Skin epidermis (tissue), 12 donors: ENCODE measurements around the gene GPSM1.
A peak's percentile ranks its signal among the peaks of the same experiment; 100 is the strongest.
"Not testable (repeated sequence)": the region's sequence is repeated elsewhere in the genome, so short reads cannot be mapped to it uniquely, and the experiment has no call there.

Experiments
- H3K27ac ChIP-seq, 21 experiments: fragments of 200-600 bp; sonication (generic) in 11 of 21; one replicate each; pipeline ENCODE4 v1.5.0; 2020; ENCODE audit warnings: mild to moderate bottlenecking in 3 of 21, inconsistent platforms in 2 of 21, moderate library complexity in 2 of 21
- H3K4me3 ChIP-seq, 7 experiments: fragments of 200-600 bp; sonication (generic) in 2 of 7; one replicate each; pipeline ENCODE4 v1.5.0; 2020; ENCODE audit warnings: inconsistent platforms in 2 of 7, mild to moderate bottlenecking in 2 of 7, moderate library complexity in 1 of 7

Gene GPSM1

DNA sequence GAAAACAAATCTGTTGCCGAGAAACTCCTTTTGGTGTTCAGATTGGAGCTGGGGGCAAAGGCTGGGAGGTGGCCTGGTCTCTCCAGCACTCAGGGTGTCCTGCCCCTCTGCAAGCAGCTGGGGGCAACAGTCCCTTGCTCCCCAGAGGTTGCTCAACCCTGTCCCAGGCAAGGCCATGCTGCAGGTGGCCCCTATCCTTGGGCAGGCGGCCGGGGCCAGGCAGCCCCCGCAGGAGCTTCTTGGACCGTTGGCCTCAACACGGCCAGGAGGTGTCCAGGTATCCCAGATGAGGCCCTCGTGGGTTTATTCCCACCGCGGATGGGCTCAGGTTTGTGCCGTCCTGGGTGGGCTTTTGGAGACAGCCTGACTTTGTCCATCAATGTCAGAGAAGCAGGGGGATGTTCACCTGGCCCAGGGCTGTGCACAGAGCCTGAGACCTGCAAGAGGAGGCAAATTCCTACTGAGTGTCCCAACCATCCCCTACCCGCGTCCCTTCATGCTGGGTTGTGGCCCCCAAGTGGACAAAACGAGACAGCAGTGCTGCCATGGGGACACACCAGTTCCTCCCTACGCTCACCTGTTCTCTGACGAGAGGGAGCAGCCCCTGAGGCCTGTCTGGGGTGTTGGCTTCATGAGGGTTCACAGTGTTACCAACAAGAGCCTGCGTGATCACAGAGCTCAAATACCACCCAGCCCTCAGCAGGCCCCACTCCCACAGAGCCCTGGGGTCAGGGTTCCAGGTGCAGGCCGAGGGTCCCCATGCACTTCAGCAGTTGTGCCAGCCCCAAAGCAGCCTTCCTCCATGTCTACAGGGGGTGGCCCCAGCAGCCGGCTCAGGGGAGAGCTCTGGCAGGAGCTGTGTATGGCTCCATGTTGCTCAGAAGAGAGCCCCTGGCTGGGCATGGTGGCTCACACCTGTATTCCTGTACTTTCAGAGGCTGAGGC is 14.0 kb upstream of the GPSM1 start:
- Histone ChIP-seq H3K27ac (no peak overlapping the region), H3K4me3 (no peak overlapping the region)

DNA sequence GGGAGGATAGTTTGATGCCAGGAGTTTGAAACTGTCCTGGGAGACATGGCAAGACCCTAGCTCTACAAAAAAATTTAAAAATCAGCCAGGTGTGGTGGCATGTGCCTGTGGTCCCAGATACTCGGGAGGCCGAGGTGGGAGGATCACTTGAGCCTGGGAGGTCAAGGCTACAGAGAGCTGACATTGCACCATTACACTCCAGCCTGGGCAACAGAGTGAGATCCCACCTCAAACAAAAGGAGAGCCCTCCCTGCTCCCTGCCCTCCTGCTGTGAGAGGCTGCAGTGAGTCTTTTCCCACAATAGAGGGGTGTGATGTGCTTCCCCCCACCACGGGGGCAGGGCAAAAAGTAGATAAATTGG is 13.3 kb upstream of the GPSM1 start:
- H3K4me3 ChIP-seq, result no peak overlapping the region

GRCh38 chr9:136314944-136315343 is 12.4 kb upstream of the GPSM1 start:
- no peak overlapping the region for H3K27ac ChIP-seq
- H3K4me3 ChIP-seq, result no peak overlapping the region

More for the DNA sequence above, 13.3 kb upstream of the GPSM1 start:
- no peak overlapping the region for H3K27ac ChIP-seq

DNA sequence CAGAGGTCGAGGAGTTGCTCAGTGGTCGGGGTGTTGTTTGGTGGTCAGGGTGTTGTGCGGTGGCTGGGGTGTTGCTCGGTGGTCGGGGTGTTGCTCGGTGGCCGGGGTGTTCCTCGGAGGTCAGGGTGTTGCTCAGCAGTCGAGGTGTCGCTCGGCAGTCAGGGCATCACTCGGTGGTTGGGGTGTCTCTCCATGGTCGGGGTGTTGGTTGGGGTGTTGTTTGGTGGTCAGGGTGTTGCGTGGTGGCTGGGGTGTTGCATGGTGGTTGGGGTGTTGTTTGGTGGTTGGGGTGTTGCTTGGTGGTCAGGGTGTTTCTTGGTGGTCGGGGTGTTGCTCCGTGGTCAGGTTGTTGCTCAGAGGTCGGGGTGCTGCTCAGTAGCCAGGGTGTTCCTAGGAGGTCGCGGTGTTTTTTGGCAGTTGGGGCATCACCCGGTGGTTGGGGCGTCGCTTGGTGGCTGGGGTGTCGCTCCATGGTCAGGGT is 11.0 kb upstream of the GPSM1 start:
- H3K27ac ChIP-seq, result no peak overlapping the region
- no peak overlapping the region for H3K4me3 ChIP-seq

- Histone ChIP-seq H3K4me3 (no peak overlapping the region), H3K27ac (no peak overlapping the region)
Measured at GRCh38 chr9:136316896-136317676, 10.3 kb upstream of the GPSM1 start.

DNA sequence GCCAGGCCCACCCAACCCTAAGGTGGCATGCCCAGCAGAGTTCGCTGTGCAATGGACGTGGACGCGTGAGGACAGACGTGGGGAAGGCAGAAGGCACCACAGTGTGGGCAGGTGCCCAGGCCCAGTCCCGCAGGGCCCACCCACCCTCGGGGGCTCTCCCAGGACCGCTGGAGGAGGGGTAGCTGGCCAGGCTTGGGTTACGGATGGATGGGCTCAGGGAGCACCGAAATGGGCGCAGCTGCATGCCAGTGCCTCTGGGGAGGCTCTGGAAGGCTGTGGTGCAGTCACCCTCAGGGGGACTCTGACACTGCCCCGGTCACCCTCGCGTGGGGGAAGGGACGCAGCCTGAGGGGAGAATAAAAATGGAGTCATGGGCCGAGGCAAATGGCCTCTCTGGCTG is 9.6 kb upstream of the GPSM1 start:
- no peak overlapping the region for H3K4me3 ChIP-seq
- no peak overlapping the region for H3K27ac ChIP-seq

DNA sequence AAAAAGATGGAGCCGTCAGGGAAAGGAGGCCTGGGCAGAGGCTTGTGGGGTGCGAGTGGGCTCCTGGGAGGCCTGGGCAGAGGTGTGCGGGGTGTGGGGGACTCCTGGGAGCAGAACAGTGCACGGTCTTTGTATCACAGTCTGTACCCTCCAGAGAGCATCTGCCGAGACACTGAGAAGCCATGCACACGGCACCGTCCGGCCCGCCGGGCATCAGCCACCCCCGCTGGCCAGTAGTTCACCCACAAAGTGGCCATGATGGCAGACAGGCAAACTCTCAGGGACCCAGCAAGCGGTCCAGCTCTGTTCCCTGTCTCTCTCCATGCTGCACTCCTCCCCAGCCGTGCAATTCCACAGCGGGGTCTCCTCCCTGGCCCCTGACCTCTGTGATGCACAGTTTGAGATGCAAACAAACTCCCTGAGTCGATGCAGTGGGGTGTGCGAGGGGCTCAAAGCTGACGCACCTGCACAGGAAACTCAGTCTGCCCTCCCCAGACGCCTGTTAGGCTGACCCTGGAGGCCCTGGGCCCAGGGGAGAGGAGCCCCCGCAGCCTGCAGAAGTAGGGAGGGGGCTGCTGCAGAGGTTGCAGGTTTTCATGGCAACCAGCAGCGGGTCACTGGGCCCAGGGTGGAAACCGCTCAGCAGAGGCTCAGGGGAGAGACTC is 9.1 kb upstream of the GPSM1 start:
- Histone ChIP-seq H3K4me3 (no peak overlapping the region), H3K27ac (no peak overlapping the region)

GRCh38 chr9:136318776-136319241 is 8.5 kb upstream of the GPSM1 start:
- Histone ChIP-seq H3K4me3 (no peak overlapping the region), H3K27ac (no peak overlapping the region)

DNA sequence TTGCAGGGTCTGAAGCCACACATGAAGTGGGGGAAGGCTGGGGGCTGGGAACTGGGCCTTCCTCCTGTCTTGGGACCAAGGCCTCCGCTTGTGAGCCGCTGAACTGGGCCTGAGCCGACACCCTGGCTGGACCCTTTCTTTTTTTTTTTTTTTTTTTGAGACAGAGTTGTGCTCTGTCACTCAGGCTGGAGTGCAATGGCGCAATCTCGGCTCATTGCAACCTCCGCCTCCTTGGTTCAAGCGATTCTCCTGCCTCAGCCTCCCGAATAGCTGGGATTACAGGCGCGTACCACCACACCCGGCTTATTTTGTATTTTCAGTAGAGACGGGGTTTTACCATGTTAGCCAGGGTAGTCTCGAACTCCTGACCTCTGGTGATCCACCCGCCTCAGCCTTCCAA is 8.1 kb upstream of the GPSM1 start:
- H3K27ac ChIP-seq, H3K4me3 ChIP-seq: not testable (repeated sequence)

DNA sequence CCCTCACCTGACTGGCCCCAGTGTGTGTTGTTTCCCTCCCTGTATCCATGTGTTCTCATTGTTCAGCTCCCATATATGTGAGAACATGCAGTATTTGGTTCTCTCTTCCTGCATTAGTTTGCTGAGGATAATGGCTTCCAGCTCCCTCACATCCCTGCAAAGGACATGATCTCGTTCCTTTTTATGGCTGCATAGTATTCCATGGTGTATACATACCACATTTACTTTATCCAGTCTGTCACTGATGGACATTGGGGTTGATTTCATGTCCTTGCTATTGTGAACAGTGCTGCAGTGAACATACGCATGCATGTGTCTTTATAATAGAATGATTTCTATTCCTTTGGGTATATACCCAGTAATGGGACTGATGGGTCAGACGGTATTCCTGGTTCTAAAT is 7.4 kb upstream of the GPSM1 start:
- not testable (repeated sequence) for H3K4me3 ChIP-seq, H3K27ac ChIP-seq

DNA sequence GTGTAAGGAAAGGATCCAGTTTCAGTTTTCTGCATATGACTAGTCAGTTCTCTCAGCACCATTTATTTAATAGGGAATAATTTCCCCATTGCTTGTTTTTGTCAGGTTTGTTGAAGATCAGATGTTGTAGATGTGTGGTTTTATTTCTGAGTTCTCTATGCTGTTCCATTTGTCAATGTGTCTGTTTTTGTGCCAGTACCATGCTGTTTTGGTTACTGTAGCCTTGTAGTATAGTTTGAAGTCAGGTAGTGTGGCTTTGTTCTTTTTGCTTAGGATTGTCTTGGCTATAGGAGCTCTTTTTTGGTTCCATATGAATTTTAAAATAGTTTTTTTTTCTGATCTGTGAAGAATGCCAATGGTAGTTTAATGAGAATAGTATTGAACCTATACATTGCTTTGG is 6.4 kb upstream of the GPSM1 start:
- not testable (repeated sequence) for H3K27ac ChIP-seq

DNA sequence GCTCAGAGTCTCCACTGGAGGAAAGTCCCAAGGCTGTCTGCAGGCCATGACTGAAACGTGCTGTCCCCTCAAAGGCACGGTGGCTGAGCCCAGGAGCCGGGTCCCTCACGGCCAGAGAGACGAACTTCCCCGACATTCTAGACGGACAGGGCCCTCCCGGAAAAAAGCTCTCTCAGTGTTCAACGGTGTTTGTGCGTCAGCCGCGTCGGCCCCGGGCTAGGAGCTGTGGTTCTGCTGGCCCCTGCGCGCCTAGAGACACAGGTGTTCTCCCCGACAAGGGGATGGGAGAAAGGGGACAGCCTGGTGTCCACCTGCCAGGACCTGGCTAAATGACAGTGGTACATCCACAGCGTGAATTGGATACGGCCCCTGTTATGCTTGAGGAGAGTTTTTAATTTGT is 5.8 kb upstream of the GPSM1 start:
- Histone ChIP-seq H3K27ac (no peak overlapping the region), H3K4me3 (no peak overlapping the region)

More for the DNA sequence above, 6.4 kb upstream of the GPSM1 start:
- H3K4me3 ChIP-seq, result not testable (repeated sequence)

DNA sequence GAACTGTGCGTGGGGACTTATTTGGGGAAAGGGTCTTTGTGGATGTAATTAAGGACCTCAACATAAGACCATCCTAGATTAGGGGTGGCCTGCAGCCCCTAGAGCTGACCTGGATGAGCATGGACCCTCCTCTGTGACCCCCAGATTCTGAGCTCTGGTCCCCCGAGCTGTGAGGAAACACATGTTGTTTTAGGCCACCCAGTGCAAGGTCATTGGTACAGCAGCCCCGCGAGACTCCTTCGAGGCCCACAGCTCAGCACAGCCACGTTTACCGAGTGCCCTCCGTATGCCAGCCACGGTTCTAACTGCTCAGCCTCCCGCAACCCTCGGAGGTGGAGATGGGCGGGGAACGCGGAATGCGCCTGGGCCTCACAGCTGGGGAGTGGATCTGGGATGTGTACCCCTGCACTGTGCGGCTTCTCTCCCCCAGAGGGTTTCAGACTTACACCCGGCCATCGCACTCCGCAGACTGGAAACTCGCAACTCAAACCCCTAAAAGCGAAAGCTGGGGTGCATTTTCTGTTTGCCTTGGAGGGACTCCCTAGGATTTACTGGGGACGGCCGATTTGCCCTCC is 4.5 kb upstream of the GPSM1 start:
- Histone ChIP-seq H3K4me3 (no peak overlapping the region), H3K27ac (no peak overlapping the region)

DNA sequence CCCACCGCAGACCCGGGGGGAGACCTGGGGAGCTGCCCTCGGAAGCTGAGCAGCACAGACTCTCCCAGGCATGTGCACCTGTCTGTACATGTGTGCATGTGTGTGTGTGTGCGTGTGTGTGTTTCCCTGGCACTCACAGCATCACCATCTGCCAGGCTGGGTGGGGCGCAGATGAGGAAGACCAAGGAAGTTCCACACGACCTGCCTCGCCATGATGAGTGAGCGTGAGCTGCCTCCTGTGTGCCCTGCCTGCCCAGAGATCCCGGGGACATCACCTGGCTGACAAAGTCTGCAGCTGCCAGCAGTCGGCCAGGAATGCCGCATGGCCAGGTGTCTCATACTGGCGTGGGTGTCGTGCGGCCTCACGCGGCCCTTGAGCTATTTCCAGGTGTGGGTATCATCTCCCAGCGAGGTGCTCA is 4.0 kb upstream of the GPSM1 start:
- no peak overlapping the region for H3K4me3 ChIP-seq
- H3K27ac ChIP-seq, result peak overlapping the region in 1 of 21 experiments; percentile 22

DNA sequence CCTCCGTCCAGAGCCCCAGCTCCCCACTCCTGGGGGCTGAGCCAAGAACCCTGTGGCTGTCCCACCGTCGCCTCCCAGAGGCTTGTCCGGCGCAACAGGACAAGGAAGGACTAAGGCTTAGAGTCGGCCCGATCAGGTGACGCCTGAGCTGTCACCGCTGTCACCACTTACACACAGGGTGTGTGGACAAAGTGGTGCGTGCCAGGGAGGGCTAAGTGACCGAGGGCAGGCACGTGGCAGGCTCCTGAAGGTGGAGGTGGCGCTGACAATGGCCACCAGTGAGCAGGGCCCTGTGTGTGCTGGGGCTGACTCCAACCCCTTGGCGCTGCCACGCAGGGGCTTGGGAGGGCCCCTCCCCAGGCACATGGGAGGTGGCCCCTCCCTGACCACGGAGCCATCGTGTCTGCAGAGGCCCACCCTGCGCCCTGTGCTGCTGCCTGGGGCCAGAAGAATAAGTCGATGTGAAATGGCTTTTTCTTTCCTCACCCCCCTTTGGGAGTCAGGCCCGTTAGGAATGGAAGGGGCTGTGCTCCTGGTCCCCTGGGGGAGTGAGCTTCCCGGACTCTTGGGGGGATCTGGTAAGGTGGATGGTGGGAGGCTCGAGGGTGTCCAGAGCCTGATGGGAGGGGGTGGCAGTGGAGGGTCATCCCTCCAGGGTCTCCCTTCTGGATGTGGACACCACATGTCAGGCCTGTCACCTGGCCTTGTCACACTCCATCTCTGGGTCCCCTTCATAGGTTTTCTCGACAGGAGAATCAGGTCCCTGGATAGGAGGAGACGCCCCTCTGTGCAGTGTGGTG is 2.6 kb upstream of the GPSM1 start:
- Histone ChIP-seq H3K27ac (peak overlapping the region in 3 of 21 experiments; percentile 14 to 25 (median 20)), H3K4me3 (no peak overlapping the region)

DNA sequence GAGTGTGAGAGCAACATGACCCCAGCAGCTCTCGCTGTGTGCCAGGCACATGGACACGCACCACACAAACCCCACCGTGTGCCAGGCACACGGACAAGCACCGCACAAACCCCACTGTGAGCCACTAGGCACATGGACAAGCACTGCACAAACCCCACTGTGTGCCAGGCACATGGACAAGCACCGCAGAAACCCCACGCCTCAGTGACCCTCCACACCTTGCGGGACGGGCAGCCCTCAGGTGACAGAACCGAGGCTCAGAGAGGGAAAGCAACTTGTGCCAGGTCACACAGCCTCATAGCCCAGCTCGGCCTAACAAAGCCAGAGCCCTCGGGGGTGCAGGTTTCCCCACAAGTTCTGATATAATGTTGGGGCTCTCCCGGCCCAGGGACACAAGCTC is 2.0 kb upstream of the GPSM1 start:
- Histone ChIP-seq H3K4me3 (no peak overlapping the region), H3K27ac (peak overlapping the region in 6 of 21 experiments; percentile 29 to 84 (median 68))

- Histone ChIP-seq H3K27ac (peak overlapping the region in 20 of 21 experiments; percentile 66 to 87 (median 75)), H3K4me3 (no peak overlapping the region)
Measured at GRCh38 chr9:136326061-136326760, 1.1 kb upstream of the GPSM1 start.

GRCh38 chr9:136326761-136327303 is 507 bp upstream of the GPSM1 start:
- H3K27ac ChIP-seq, result peak overlapping the region in 20 of 21 experiments; percentile 66 to 87 (median 75)
- H3K4me3 ChIP-seq, result peak overlapping the region; percentile 20 to 59 (median 54)
